A673 (cell line): ENCODE measurements around the gene PHACTR3.

ENCODE experiments used
- EZH2 ChIP-seq: fragments of 200-600 bp; sonication (generic); IDR thresholded peaks from 2 replicates; pipeline ENCODE4 v1.6.1; 2017; ENCODE audit warnings: borderline replicate concordance, low read depth, mild to moderate bottlenecking, mixed read lengths, antibody characterized with exemption, low read length; ENCODE audit not compliant: poor library complexity, severe bottlenecking
- TF ChIP-seq, protein P1 (sequence below): fragments of 300-800, 200-600 bp; sonication (generic); conservative IDR thresholded peaks from 2 replicates; pipeline ENCODE4 v1.5.1; 2017; ENCODE audit warnings: low read depth, mild to moderate bottlenecking, antibody characterized with exemption, low read length, moderate library complexity, mixed read lengths

DNA sequence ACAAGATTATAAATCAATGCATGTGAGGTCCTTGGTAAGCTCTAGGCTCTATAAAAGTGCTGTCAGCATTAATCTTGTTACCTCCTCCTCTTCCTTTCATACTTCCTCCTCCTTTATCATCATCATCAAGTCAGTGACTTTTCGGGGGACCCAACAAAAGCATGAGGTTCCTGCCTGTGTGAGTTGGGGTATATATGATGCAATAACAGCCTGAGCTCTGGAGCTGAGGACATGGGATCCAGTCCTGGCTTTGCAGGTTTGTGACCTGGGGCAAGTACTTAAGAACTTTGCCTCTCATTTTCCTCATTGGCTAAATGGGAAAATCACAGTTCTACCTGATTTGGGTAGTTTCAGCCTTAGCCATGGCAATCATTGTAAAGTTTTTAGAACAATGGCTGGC lies 7.1 kb upstream of the PHACTR3 start:
- TF ChIP-seq, protein P1, sequence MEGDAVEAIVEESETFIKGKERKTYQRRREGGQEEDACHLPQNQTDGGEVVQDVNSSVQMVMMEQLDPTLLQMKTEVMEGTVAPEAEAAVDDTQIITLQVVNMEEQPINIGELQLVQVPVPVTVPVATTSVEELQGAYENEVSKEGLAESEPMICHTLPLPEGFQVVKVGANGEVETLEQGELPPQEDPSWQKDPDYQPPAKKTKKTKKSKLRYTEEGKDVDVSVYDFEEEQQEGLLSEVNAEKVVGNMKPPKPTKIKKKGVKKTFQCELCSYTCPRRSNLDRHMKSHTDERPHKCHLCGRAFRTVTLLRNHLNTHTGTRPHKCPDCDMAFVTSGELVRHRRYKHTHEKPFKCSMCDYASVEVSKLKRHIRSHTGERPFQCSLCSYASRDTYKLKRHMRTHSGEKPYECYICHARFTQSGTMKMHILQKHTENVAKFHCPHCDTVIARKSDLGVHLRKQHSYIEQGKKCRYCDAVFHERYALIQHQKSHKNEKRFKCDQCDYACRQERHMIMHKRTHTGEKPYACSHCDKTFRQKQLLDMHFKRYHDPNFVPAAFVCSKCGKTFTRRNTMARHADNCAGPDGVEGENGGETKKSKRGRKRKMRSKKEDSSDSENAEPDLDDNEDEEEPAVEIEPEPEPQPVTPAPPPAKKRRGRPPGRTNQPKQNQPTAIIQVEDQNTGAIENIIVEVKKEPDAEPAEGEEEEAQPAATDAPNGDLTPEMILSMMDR = no peak
- TF ChIP-seq EZH2 = no peak
